HG03066 (cell line): ENCODE measurements around the gene MLLT6.

Source experiments
- ATAC-seq: cut with Tn5 transposase; IDR thresholded peaks from one replicate; pipeline ENCODE4 v1.9.1; 2021; ENCODE audit warnings: low read depth; ENCODE audit not compliant: unreplicated experiment

The MLLT6 gene

DNA sequence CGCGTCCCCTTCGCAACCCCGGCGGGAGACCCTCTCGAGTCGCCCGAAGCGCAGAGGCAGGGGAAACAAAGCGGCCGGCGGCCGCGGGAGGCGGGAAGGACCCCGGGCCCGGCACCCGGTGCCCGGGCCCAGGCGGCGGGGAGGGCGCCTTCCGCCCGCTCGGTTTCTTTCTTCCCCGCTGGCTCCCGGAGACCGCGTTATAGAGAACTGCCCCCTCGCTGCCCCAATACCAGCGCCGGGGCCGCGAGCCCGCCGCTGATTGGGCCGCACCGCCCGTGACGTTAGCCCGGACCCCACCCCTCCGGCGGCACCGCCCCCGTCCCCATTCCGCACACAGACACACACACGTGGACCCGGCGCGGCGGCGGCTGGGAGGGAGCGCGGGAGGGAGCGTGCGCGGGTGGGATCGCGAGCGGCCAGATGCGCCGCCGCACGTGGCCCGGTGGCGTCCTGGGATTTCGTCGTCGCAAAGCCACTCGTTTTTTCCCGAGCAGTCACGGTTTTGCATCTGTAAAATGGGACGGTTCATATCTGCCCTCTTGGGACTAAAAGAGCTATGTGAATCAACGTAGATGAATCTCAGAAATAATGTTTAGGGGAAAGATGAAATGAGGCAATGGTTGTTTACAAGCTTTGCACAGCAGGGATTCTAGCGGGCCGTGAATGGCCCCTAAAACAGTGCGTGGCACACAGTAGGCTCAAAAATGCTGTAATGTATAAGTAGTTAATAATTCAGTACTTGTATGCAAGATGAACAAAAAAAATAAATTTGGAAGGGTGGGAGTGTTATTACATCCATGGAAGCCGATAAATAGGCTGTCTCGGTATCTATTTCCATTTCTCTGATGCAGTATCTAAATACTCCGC is 30.1 kb upstream of the MLLT6 start, which contains the start of gene EPOP:
EPOP (minus strand) TSS at position 209 of the 867 bp plus-strand sequence. CDS start 462 bp downstream, outside the sequence.
- peak; percentile 64 for ATAC-seq

GRCh38 chr17:38676706-38677504 is 28.2 kb upstream of the MLLT6 start:
- ATAC-seq = no peak

DNA sequence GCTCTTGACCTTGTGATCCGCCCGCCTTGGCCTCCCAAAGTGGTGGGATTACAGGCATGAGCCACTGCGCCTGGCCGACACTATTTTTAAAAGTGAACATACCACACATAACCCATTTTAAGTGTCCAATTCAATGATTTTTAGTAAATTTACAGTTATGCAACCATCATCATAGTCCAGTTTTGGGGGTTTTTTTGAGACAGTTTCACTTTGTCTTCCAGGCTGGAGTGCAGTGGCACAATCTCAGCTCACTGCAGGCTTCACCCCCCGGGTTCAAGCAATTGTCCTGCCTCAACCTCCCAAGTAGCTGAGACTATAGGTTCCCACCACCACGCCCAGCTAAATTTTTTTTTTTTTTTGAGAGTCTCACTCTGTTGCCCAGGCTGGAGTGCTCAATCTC is 27.3 kb upstream of the MLLT6 start:
- ATAC-seq = no peak

DNA sequence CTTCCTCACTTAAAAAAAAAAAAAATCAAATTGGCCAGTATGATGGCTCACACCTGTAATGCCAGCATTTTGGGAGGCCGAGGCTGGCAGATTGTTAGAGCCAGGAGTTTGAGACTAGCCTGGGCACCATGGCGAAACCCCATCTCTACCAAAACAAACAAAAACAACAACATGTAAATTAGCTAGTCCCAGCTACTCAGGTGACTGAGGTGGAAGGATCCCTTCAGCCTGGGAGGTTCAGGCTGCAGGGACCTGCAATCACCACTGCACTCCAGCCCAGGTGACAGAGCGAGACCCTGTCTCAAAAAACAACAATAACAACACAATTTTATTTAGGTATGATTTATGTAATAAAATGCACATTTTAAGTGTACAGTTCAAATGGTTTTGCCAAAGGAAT is 24.0 kb upstream of the MLLT6 start:
- no peak for ATAC-seq

DNA sequence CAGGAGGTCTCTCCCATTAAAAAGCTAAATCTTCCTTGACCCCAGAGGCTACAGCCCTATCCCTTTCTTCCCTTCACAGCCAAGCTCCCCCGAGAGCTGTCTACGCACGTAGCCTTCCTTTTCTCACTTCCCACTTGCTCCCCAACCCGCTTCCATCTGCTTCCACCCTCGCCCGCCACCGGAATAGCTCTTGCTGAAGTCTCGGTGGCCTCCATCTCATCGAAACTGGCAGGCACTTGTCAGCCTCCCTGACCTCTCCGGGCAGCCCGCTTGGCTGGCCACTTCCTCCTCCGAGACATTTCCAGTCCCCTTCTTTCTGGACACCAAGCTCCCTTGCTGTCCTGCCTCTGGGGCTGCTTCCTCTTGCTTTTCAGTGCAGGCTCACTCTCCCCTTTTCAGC is 19.6 kb upstream of the MLLT6 start:
- no peak for ATAC-seq

DNA sequence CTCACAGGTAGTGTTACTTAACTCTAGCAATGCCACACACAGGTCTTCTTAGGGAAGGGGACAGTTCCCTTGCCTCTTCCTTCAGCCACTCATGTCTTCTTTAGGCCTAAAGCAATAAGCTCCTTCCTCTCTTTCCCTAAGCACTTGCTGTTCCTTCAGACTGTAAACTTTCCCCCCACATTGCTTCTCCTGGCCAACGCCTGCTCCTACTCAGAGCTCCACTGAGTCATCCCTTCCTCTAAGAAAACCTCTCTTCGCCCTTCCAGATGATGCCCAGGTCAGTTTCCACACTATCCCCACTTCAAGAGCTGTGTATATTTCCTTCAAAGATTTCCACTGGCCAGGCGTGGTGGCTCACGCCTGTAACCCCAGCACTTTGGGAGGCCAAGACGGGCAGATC is 17.8 kb upstream of the MLLT6 start:
- no peak for ATAC-seq

- ATAC-seq = no peak
Measured at GRCh38 chr17:38690386-38690785, 14.7 kb upstream of the MLLT6 start.

DNA sequence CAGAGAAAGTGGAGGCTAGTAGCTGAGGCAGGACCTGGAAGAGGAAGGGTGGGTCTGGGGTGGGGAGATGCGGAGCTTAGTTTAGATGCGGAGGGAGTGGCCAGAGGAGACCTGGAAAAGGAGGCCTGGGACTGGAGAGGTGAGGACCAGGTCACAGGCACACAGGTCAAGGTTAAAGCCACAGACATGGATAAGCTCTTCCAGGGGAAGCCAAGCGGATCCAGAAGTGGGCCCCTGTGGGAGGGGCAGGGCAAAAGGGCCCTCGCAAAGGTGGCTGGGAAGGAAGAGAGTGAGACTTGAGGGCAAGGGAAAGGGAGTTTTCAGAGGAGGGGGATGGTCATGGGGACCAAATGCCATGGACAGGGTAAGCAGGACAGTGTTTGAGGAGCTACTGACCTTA is 13.9 kb upstream of the MLLT6 start:
- ATAC-seq = no peak

- ATAC-seq = no peak
Measured at GRCh38 chr17:38693700-38694329, 11.3 kb upstream of the MLLT6 start.

- no peak for ATAC-seq
Measured at GRCh38 chr17:38697061-38697820, 7.8 kb upstream of the MLLT6 start.

- no peak for ATAC-seq
Measured at GRCh38 chr17:38698760-38699159, 6.3 kb upstream of the MLLT6 start.

- no peak for ATAC-seq
Measured at GRCh38 chr17:38701504-38702165, 3.4 kb upstream of the MLLT6 start.

DNA sequence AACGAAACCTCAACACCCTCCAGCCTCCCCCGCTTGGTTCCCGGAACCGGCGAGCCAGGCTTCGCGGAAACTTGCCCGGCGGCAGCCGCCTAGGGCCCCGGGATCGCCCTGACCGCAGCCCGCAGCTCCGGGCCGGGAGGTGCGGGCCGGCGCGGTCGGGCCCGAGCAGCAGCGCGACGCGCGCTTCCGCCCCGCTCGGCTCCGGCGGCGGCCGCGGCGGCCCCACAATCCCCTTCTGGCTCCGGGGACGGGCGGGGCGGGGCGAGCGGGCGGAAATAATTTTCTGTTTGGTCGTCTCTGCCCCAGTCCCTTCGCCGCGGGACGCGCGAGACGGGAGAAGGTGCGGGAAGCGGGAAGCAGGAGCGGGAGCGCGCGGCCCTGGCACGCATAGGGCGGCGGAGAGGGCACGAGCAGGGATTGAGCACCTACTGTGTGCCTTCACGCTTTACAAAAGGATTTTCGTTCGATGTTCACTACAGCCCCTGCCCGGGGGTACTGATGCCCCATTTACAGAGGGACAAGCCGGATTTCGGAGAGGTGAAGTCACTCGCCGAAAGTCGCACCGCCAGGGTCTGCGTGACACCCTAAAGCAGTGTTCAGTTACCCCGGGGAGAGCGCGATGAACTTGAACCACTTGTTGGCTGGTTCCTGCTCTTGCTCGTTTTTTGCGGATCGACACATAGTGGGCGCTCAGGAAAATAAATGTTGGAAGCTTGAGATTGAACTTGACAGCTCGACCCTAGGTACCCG is 2.7 kb upstream of the MLLT6 start:
- ATAC-seq = no peak

DNA sequence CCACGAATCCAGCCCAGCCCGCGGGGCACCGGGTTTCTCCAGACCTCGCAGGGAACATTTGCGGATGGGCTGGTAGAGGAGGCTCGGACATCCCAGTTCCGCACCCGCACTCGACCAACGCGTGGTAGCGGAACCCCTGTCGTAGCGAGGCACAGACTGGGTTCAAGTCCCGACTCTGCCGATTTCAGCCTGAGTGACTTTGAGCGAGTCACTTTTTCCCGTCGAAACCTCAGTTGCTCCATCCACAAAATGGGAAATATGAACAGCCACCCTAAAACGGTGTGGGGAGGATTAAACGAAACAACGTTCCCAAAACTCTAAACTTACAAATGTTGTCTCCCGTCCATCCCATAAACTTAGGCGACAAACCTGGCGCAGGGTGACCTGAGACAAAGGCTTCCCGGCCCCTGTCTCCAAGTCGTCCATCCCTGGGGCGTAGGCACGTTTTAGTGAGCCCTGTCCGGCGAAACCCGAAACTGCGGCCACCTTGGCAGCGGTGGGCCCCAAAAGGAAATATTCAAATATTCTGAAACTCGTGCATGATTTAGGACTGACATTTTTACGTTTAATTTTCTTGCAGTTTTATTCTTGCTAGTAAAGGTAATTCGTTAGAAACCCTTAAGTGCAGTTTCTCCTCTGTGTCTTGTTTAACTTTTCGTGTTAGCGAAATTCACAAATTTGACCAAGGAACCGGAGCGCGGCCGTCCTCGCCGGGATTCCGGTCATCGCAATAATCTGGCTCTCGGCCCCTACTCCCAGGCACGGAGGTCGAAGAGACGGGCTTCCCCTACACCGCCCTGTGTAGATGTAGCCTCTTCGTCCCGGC is 1.9 kb upstream of the MLLT6 start:
- no peak for ATAC-seq

- no peak for ATAC-seq
Measured at GRCh38 chr17:38703742-38704605, 1.1 kb upstream of the MLLT6 start.

GRCh38 chr17:38705523-38705802 is 390 bp downstream of the MLLT6 start:
- no peak for ATAC-seq

DNA sequence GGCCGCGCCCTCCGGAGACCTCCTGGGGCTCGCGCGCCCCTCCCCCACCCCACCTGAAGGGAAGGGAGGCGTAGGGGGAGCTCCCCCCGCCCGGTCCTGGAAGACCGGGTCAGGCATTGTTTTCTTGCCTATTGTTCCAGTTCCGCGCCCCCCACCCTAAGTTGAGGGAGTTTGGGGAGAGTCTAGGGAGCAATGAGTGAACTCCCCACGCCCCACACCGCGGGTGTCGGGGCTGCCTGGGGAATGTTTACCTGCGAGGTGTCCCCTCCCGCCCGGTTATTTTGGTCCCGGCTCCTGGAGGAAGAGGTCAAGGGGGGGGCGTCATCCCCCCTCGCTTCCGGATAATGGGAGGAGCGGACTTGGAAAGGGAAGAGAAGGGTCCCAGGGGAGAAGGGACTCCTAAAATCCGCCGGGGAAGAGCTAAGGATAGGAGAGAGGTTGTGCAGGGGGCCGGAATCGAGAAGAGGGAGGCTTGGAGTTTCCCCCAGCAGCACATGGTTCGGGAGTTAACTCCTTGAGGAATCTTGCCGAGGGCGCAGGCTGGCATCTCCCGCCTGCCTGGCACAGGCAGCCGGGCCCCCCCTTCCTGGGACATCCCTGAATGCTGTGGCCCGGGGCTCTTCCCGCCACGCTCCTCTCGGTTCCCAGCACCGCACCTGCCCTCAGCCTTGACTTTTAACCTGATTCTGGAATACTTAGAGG is 881 bp downstream of the MLLT6 start:
- no peak for ATAC-seq
